Vagina (tissue), 2 donors: Measurements from ENCODE around the gene FRMPD4. TPM values are rescaled to one million over a fixed set of nuclear protein-coding genes. Genes with fewer than 3 reads are reported as not detected.

Source experiments
- DNase-seq, 2 donors: peaks; one replicate each; pipeline ENCODE4 v3.0.0-alpha.2; 2017; ENCODE audit errors: extremely low spot score in 2 of 2
- H3K27ac ChIP-seq: fragments of 200-600 bp; sonication (generic); one replicate; pipeline ENCODE4 v1.5.1; 2019
- H3K27me3 ChIP-seq: fragments of 200-600 bp; sonication (generic); one replicate; pipeline ENCODE4 v1.5.1; 2019
- H3K36me3 ChIP-seq, 2 donors: fragments of 200-600 bp; sonication (generic); one replicate each; pipeline ENCODE4 v1.5.1; 2017 to 2019
- H3K4me1 ChIP-seq: fragments of 200-600 bp; sonication (generic); one replicate; pipeline ENCODE4 v1.5.1; 2019
- H3K4me3 ChIP-seq, 2 donors: fragments of 200-600 bp; sonication (generic); 1 replicate in 1 of 2; 2 replicates in 1 of 2; pipeline ENCODE4 v1.5.1; 2016 to 2019
- H3K9me3 ChIP-seq: fragments of 200-600 bp; sonication (generic); one replicate; pipeline ENCODE4 v1.5.1; 2019
- POLR2A ChIP-seq, 2 donors: fragments of 450-650 bp; IDR thresholded peaks; one replicate each; pipeline ENCODE4 v1.6.1; 2017; ENCODE audit warnings: antibody characterized with exemption in 2 of 2, mild to moderate bottlenecking in 2 of 2, moderate library complexity in 2 of 2
- POLR2AphosphoS5 ChIP-seq, 2 donors: sonication (generic); formaldehyde crosslinking; IDR thresholded peaks; one replicate each; pipeline ENCODE4 v1.9.0; 2017; ENCODE audit warnings: antibody characterized with exemption in 2 of 2, mild to moderate bottlenecking in 2 of 2, low read depth in 1 of 2; ENCODE audit not compliant: insufficient read depth in 1 of 2
- intact Hi-C: fragments of 100-400 bp; cut with DNase I; formaldehyde crosslinking; loops from one replicate; pipeline ENCODE4 v1.15.1; 2023
- total RNA-seq: library from RNA; depleted of rRNA; stranded (reverse); fragments of >200 nt; gene quantifications from one replicate; pipeline ENCODE4 v1.2.3, GENCODE V29; 2016
- TF ChIP-seq, protein P1 (sequence below), 3 experiments: fragments of 450-650 bp in 2 of 3; fragments of 200-600 bp in 1 of 3; sonication (generic) in 1 of 3; IDR thresholded peaks; one replicate each; pipeline ENCODE4 v1.5.1; 2017 to 2019; ENCODE audit warnings: antibody characterized with exemption in 3 of 3, mild to moderate bottlenecking in 2 of 3, moderate library complexity in 2 of 3

The FRMPD4 gene
- total RNA-seq, 1 donor from 2014 or later, result not detected

DNA sequence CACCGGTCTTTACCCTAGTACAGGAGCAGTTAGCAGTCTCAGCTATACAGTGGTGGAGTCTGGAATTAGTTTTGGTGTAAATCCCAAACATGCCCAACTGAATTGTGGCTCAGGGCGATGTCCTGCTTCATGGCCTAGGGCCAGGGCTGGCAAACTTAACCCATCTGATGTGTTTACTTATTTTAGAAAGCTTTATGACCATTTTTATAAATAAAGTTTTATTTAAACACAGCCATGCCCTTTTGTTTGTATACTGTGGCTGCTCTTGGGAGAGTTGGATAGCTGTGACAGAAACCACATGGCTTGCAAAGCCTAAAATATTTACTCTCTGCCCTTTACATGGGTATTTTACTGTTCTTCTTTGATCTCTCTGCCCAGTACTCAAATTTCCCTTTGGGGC is 7.1 kb downstream of the FRMPD4 start:
- no peak overlapping the region for H3K27ac ChIP-seq
- no peaks in the 10 kb centered on the region for H3K4me1 ChIP-seq
- H3K9me3 ChIP-seq, result no peaks in the 10 kb centered on the region
- no peak overlapping the region for H3K4me3 ChIP-seq
- TF ChIP-seq, protein P1, sequence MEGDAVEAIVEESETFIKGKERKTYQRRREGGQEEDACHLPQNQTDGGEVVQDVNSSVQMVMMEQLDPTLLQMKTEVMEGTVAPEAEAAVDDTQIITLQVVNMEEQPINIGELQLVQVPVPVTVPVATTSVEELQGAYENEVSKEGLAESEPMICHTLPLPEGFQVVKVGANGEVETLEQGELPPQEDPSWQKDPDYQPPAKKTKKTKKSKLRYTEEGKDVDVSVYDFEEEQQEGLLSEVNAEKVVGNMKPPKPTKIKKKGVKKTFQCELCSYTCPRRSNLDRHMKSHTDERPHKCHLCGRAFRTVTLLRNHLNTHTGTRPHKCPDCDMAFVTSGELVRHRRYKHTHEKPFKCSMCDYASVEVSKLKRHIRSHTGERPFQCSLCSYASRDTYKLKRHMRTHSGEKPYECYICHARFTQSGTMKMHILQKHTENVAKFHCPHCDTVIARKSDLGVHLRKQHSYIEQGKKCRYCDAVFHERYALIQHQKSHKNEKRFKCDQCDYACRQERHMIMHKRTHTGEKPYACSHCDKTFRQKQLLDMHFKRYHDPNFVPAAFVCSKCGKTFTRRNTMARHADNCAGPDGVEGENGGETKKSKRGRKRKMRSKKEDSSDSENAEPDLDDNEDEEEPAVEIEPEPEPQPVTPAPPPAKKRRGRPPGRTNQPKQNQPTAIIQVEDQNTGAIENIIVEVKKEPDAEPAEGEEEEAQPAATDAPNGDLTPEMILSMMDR (IDR thresholded peaks at IDR 0.05), result no peak
- TF ChIP-seq POLR2AphosphoS5 (IDR thresholded peaks at IDR 0.05; ENCODE audit: insufficient read depth in 1 of 2, low read depth in 1 of 2), result no peak
- no peaks in the 10 kb centered on the region for H3K36me3 ChIP-seq
- intact Hi-C loops, result no loop called here
- no peaks in the 10 kb centered on the region for H3K27me3 ChIP-seq
- no peak for DNase-seq

- H3K27me3 ChIP-seq, result no peaks in the 10 kb centered on the region
- DNase-seq, result no peak
- intact Hi-C loops, result no loop called here
- no peak for TF ChIP-seq POLR2AphosphoS5 (IDR thresholded peaks at IDR 0.05; ENCODE audit: insufficient read depth in 1 of 2, low read depth in 1 of 2)
- TF ChIP-seq, protein P1 (IDR thresholded peaks at IDR 0.05), result no peak
- TF ChIP-seq POLR2A (IDR thresholded peaks at IDR 0.05), result no peak
- no peak overlapping the region for H3K27ac ChIP-seq
- no peaks in the 10 kb centered on the region for H3K36me3 ChIP-seq
- H3K4me3 ChIP-seq, result no peak overlapping the region
- H3K9me3 ChIP-seq, result no peaks in the 10 kb centered on the region
- no peaks in the 10 kb centered on the region for H3K4me1 ChIP-seq
Observed at GRCh38 chrX:12149670-12150407, 11.6 kb downstream of the FRMPD4 start.

GRCh38 chrX:12153317-12153716 is 15.0 kb downstream of the FRMPD4 start:
- no peaks in the 10 kb centered on the region for H3K4me1 ChIP-seq
- H3K36me3 ChIP-seq, result no peaks in the 10 kb centered on the region
- no peaks in the 10 kb centered on the region for H3K9me3 ChIP-seq
- H3K27ac ChIP-seq, result no peak overlapping the region
- DNase-seq, result no peak
- H3K4me3 ChIP-seq, result no peak overlapping the region
- TF ChIP-seq, protein P1 (IDR thresholded peaks at IDR 0.05), result no peak
- TF ChIP-seq POLR2A (IDR thresholded peaks at IDR 0.05) (no peak), POLR2AphosphoS5 (IDR thresholded peaks at IDR 0.05; ENCODE audit: insufficient read depth in 1 of 2, low read depth in 1 of 2) (no peak)
- no peaks in the 10 kb centered on the region for H3K27me3 ChIP-seq
- intact Hi-C loops, result no loop called here

DNA sequence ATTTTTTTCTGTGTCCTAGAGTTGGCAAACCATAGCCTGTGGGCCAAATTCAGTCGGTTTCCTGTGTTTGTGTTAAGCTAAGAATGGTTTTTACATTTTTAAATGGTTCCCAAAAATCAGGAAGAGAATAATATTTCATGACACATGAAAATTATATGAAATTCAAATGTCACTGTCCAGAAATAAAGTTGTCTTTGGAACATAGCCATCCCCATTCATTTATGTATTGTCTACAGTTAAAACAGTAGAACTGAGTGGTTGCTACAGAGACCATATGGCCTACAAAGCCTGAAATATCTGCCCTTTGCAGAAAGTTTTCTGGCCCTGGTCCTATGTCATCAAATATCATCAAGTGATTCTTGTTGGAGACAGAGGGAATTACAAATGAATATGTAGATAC is 15.5 kb downstream of the FRMPD4 start:
- intact Hi-C loops, result no loop called here
- Histone ChIP-seq H3K36me3 (no peaks in the 10 kb centered on the region), H3K27ac (no peak overlapping the region), H3K9me3 (no peaks in the 10 kb centered on the region), H3K4me1 (no peaks in the 10 kb centered on the region), H3K27me3 (no peaks in the 10 kb centered on the region), H3K4me3 (no peak overlapping the region)
- DNase-seq, result no peak
- TF ChIP-seq POLR2A (IDR thresholded peaks at IDR 0.05) (no peak), POLR2AphosphoS5 (IDR thresholded peaks at IDR 0.05; ENCODE audit: insufficient read depth in 1 of 2, low read depth in 1 of 2) (no peak)
- TF ChIP-seq, protein P1 (IDR thresholded peaks at IDR 0.05), result no peak

DNA sequence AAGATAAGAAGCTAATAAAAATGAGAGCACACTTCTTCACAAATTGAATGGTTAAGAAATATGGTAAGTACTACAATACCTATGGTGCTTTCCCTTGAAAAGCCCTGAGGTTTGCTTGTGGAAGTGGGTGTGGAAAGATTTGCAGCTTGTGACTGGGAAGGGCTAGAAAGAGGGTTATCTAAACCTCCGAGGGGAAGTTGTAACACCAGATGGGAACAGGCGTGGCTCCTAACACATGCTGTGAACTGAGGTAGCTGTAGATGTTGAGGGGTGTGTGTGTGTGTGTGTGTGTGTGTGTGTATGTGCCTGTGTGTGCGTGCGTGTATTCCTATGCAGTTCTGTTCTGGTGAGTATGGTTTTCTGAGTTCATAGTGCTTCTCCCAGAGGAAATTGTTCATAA is 21.5 kb downstream of the FRMPD4 start:
- no peak for DNase-seq
- TF ChIP-seq, protein P1 (IDR thresholded peaks at IDR 0.05), result no peak
- TF ChIP-seq POLR2A (IDR thresholded peaks at IDR 0.05) (no peak), POLR2AphosphoS5 (IDR thresholded peaks at IDR 0.05; ENCODE audit: insufficient read depth in 1 of 2, low read depth in 1 of 2) (no peak)
- intact Hi-C loops, result no loop called here

More for the DNA sequence above, 21.5 kb downstream of the FRMPD4 start:
- H3K4me1 ChIP-seq, result no peaks in the 10 kb centered on the region
- H3K36me3 ChIP-seq, result no peaks in the 10 kb centered on the region
- no peaks in the 10 kb centered on the region for H3K9me3 ChIP-seq
- H3K27me3 ChIP-seq, result no peaks in the 10 kb centered on the region
- no peak overlapping the region for H3K4me3 ChIP-seq
- H3K27ac ChIP-seq, result no peak overlapping the region
